HepG2 (cell line): ENCODE results near the gene LITAF.

Source experiments
- FOXM1 ChIP-seq: sonication (generic); formaldehyde crosslinking; IDR thresholded peaks from 2 replicates; pipeline ENCODE4 v1.5.0; 2020; ENCODE audit warnings: missing genetic modification reagents
- LCORL ChIP-seq, 2 experiments: fragments of 450-650 bp in 1 of 2; sonication (generic) in 1 of 2; formaldehyde crosslinking in 1 of 2; IDR thresholded peaks; 2 replicates each; pipeline versions ENCODE4 v1.5.0 to v1.6.1; 2017 to 2020; ENCODE audit warnings: antibody characterized with exemption in 1 of 2, missing genetic modification reagents in 1 of 2
- REST ChIP-seq, 2 experiments: IDR thresholded peaks; 2 replicates each; pipeline ENCODE4 v1.6.1; 2011 to 2012; ENCODE audit warnings: low read length in 2 of 2, borderline replicate concordance in 1 of 2, low read depth in 1 of 2, mild to moderate bottlenecking in 1 of 2, moderate library complexity in 1 of 2
- SRSF1 ChIP-seq: fragments of 200-400 bp; formaldehyde crosslinking; optimal IDR thresholded peaks from 2 replicates; pipeline ENCODE3; 2017; ENCODE audit warnings: mild to moderate bottlenecking, low read depth, low read length, moderate library complexity
- ZNF550 ChIP-seq: sonication (generic); formaldehyde crosslinking; IDR thresholded peaks from 2 replicates; pipeline ENCODE4 v1.4.0; 2020; ENCODE audit warnings: mild to moderate bottlenecking, missing genetic modification reagents, borderline replicate concordance
- TF ChIP-seq, protein P1 (sequence below): sonication (generic); formaldehyde crosslinking; IDR thresholded peaks from 2 replicates; pipeline ENCODE4 v1.5.0; 2020; ENCODE audit warnings: mild to moderate bottlenecking, missing genetic modification reagents, moderate library complexity

- TF ChIP-seq LCORL (IDR thresholded peaks at IDR 0.05) (no peak), LCORL (CRISPR knock-in tag; IDR thresholded peaks at IDR 0.05) (no peak), REST (IDR thresholded peaks at IDR 0.05; ENCODE audit: borderline replicate concordance in 1 of 2, low read depth in 1 of 2, low read length in 2 of 2) (no peak), FOXM1 (CRISPR knock-in tag) (no peak), SRSF1 (no peak), ZNF550 (CRISPR knock-in tag) (no peak)
- TF ChIP-seq, protein P1, sequence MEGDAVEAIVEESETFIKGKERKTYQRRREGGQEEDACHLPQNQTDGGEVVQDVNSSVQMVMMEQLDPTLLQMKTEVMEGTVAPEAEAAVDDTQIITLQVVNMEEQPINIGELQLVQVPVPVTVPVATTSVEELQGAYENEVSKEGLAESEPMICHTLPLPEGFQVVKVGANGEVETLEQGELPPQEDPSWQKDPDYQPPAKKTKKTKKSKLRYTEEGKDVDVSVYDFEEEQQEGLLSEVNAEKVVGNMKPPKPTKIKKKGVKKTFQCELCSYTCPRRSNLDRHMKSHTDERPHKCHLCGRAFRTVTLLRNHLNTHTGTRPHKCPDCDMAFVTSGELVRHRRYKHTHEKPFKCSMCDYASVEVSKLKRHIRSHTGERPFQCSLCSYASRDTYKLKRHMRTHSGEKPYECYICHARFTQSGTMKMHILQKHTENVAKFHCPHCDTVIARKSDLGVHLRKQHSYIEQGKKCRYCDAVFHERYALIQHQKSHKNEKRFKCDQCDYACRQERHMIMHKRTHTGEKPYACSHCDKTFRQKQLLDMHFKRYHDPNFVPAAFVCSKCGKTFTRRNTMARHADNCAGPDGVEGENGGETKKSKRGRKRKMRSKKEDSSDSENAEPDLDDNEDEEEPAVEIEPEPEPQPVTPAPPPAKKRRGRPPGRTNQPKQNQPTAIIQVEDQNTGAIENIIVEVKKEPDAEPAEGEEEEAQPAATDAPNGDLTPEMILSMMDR: no peak
These were observed 76.3 kb downstream of the LITAF start for GRCh38 chr16:11510178-11510973.
